Metanephros (tissue), 2 donors: ENCODE measurements around the gene BYSL. TPM values are rescaled to one million over a fixed set of nuclear protein-coding genes. Genes with fewer than 3 reads are reported as not detected.

Experiments
- small RNA-seq: library from RNA; depleted of rRNA; stranded (forward); fragments of <200 nt; gene quantifications from one replicate; pipeline ENCODE3, GENCODE V24; 2014; ENCODE audit warnings: low replicate concordance
- total RNA-seq: library from RNA; depleted of rRNA; stranded (reverse); fragments of >200 nt; gene quantifications from one replicate; pipeline ENCODE4 v1.2.3, GENCODE V29; 2014

The BYSL gene, protein sequence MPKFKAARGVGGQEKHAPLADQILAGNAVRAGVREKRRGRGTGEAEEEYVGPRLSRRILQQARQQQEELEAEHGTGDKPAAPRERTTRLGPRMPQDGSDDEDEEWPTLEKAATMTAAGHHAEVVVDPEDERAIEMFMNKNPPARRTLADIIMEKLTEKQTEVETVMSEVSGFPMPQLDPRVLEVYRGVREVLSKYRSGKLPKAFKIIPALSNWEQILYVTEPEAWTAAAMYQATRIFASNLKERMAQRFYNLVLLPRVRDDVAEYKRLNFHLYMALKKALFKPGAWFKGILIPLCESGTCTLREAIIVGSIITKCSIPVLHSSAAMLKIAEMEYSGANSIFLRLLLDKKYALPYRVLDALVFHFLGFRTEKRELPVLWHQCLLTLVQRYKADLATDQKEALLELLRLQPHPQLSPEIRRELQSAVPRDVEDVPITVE
- 18.3 TPM for total RNA-seq

DNA sequence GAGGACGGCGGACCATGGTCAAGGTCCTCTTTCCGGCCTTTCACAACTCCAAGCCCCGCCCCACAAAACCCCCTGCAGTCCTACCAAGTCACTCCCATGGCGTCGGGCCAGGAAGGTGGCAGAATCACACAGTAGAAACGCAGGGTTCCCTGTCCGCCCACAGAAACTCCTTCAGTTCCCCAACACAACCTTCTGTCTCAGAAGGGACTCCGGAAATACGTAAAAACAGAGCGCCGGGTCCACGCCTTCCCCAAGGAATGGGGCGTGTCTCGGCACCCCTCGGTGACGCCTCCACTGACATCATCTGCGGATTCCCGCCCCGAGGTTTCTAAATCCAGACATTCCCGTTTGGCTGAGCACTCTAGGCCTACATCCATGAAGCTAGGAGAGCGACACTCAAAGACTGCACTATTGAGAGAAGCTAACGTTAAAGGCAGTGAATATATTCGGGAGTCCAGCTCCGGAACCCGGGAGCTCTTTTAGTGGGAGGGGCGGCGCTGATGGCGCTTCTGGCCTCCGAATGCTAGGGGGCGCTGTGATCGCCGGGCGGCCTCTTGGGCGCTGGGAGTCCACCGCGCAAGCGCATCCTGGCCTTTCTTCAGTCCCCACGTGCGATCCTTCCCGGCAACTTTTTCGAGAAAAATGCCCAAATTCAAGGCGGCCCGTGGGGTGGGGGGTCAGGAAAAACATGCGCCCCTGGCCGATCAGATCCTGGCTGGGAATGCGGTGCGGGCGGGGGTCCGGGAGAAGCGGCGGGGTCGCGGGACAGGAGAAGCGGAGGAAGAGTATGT, at the start of gene BYSL, which contains the start of gene MED20:
BYSL (plus strand) TSS at position 579 of the 791 bp plus-strand sequence; CDS start at position 643, 64 bp downstream.
MED20 (minus strand) TSS at position 219 of the 791 bp plus-strand sequence; CDS start at position 98, 121 bp downstream.

DNA sequence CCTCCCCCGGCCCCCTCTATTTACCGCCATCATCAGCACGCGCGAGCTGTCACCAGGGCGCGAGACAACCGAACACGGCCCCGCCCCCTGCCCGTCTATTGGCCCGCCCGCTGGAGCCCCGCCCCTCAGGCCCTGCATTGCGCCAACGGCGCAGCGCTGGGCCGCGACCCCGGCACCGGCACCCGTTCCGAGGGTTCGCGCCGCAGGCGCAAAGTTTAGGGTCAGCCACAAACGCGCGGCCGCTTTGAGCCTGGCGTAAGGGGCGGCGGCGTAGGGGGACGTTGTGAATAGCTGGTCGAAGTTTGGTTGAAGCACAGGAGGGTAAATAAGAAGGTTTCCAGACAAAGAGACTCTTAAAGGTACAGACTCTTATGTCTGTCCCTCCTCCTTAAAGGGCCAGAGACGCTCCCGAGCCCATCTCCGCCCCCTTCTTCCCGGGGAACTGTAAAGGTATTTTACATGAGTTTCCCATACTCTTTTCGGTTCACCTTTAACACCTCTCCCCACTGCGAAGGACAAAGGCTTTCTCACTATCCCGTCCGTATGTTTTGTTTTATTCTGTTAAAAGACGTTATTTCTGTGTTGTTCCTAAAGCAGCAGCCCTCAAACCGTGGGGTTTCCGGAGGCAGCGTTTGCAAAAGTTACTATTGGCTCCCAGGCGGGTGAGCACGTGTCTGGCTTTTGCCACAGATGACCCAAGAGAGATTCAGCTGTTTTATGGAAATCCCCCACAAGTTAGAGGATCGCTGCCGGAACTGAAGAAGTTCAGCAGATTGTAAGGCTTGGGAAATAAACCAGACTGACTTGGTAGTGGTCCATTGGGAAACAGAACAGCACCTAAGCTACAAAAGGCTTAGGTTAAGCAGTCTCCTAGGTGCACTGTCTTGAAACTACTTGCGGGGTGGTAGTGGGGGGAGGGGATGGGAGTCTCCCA, 25.7 kb upstream of the BYSL start, which contains the start of gene USP49:
USP49 (minus strand) TSS at position 76 of the 934 bp plus-strand sequence. CDS start 88,392 bp downstream, outside the sequence.

DNA sequence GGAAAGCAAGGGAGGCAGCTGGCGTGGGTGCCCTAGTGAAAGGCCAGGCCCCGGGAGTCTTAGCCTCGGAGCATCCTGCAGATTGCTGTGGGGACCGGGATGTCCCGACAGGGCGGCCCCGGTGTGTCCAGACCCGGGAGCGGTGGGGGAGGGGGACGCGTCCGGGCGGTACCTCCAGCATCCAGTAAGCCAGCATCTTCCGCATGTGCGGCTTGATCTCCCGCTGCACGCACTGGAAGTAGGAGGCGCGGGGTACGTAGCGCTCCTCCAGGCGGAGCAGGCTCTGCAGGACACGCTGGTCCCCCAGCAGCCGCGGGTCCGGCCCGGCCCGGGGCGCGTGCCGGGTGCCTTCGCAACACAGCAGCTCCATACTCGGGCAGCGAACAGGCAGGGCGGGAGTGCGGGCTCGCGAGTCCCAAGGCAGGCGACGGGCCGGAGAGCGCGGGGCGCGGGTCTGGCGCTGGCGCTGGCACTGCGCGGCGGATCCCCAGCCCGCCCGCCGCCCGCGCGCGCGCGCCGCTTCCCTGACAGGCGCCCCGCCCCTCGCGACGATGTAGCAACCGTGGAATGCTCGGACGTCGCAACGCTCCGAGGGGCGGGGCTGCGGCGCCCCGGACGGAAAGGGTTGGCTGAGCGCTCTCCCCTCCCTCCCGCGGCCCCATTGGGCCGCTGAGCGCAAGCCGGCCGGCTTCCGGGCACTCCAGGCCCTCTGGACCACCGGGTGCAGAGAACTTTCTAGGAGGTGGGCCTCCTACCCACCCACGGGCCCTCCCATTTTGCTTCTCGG, 20.2 kb downstream of the BYSL start, which contains the start of gene CCND3:
CCND3 (minus strand) TSS at position 529 of the 787 bp plus-strand sequence; CDS start at position 370, 159 bp downstream.

Small RNA genes within 50 kb of the gene (small RNA-seq; reads per million reads assigned to genes)
- gene RF00019: not detected

Other genes with a start within 250 kb of the BYSL start
- 18.3 TPM for gene TFEB, start 185.9 kb upstream of the BYSL start, total RNA-seq
- gene PGC, start 174.1 kb upstream of the BYSL start, total RNA-seq: 0.18 TPM
- 5.3 TPM for gene FRS3, start 141.6 kb upstream of the BYSL start, total RNA-seq
- 3.2 TPM for gene PRICKLE4, start 140.7 kb upstream of the BYSL start, total RNA-seq
- 68.5 TPM for gene TOMM6, start 133.8 kb upstream of the BYSL start, total RNA-seq
- gene USP49, start 26.1 kb upstream of the BYSL start, total RNA-seq: 9.1 TPM
- gene MED20, start 360 bp upstream of the BYSL start, total RNA-seq: 27.2 TPM
- gene CCND3, start 20.3 kb downstream of the BYSL start, total RNA-seq: 31.2 TPM
- gene TAF8, start 129.0 kb downstream of the BYSL start, total RNA-seq: 21.5 TPM
- 5.5 TPM for gene C6orf132, start 221.1 kb downstream of the BYSL start, total RNA-seq